Measurements from ENCODE around the gene FASTK.

FASTK gene, protein sequence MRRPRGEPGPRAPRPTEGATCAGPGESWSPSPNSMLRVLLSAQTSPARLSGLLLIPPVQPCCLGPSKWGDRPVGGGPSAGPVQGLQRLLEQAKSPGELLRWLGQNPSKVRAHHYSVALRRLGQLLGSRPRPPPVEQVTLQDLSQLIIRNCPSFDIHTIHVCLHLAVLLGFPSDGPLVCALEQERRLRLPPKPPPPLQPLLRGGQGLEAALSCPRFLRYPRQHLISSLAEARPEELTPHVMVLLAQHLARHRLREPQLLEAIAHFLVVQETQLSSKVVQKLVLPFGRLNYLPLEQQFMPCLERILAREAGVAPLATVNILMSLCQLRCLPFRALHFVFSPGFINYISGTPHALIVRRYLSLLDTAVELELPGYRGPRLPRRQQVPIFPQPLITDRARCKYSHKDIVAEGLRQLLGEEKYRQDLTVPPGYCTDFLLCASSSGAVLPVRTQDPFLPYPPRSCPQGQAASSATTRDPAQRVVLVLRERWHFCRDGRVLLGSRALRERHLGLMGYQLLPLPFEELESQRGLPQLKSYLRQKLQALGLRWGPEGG

GRCh38 chr7:151080522-151081169, at the start of gene FASTK:
TSS of gene FASTK (minus strand) at chr7:151080809. CDS start at chr7:151080766, 43 bp downstream.
- peak; percentile 80 for DNase-seq

- DNase-seq, result no peak
Observed at GRCh38 chr7:151129960-151130591, 49.5 kb upstream of the FASTK start.

- DNase-seq, result no peak
Observed at GRCh38 chr7:151129117-151129959, 48.7 kb upstream of the FASTK start.

DNA sequence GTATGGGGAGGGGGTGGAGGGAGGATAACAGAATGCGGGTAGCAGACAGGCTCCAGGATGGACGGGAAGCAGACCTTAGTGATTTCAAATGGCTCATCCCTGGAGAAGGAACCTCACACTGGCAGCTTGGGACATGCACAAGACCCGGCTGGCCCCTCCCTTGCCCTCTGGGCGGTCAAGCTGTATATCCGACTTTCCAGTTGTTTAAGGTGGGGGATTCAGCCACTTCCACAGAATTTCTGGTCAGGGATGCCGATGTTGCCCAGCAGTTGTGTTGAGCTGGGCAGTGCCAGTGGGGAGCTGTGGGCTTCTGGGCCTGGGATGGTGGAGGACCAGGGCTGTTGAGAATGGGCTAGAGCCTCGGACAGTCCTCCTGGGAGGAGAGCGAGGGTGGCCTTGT, 48.1 kb upstream of the FASTK start:
- no peak for DNase-seq

- DNase-seq, result no peak
Observed at GRCh38 chr7:151128144-151128543, 47.5 kb upstream of the FASTK start.

DNA sequence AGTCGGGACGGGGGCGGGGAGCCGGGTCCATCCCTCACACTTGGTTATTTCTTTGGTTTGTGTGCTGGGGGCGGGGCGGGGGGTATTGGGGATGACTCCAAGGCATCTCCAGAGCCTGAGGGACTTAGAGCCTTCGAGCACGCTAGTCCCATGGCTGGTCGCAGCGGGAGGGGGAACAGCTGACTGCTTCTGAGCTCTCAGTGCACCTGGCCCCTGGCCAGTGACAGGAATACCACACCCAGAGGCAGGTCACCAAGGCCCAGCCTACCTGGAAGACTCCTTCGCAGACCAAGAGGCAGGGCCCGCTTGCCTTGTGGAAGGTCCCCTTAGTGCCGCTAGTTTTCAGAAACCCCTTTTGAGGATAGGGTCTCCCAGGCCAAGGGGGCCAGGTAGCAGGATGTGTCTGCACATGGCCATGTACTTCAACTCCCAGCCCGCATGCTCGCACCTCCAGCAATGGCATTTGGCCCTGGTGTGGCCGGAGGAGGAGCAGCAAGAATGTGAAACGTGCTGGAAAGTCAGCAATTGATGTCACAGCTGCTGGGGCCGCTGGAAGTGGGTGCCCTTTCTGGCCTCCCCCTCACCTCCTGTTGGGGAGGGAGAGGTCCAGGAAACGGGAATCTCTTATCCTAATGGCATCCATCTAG, 46.0 kb upstream of the FASTK start:
- no peak for DNase-seq

GRCh38 chr7:151125846-151126481, 45.4 kb upstream of the FASTK start:
- DNase-seq, result no peak

DNA sequence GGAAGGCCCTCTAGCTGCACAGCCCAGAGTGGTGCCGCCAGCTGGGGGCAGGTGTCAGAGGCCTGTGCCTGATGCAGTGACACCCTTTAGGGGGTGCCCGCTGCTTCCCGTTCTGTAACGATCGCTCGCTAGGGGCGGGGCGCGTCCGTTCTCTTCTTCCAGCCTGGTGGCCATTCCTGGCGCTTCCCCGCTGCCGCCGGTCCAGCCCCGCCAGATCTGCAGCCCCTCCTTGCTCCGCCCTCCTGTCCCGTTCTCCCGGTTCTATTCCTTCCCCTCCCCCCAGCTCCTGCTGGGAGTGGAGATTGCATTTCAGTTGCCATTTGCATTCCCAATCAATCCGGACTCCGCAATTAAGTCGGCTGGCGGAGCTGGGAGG, 44.8 kb upstream of the FASTK start:
- no peak for DNase-seq

- no peak for DNase-seq
Observed at GRCh38 chr7:151124899-151125399, 44.3 kb upstream of the FASTK start.

DNA sequence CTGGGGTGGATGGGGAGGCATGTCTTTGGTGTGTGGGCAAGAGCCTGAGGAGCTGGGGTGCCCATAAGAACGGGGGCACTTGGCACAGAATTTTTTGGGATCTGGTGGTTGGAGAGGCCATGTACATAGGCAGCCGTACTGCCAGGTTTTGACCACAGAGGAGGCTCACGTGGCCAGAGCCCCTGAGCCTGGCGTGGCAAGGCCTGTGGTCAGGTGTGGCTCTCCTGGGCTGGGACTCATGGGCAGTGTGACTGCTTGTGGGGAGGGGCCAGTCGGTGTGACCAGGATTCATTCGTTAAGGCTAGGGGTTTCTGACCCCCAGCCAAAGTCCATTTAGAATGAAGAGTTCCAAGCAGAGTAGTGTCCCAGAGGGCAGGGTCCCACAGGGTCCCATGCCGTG, 43.9 kb upstream of the FASTK start:
- DNase-seq, result no peak

- DNase-seq, result peak; percentile 66
Observed at GRCh38 chr7:151123822-151124464, 43.3 kb upstream of the FASTK start.

- no peak for DNase-seq
Observed at GRCh38 chr7:151123158-151123821, 42.7 kb upstream of the FASTK start.

- DNase-seq, result no peak
Observed at GRCh38 chr7:151122796-151123157, 42.2 kb upstream of the FASTK start.

DNA sequence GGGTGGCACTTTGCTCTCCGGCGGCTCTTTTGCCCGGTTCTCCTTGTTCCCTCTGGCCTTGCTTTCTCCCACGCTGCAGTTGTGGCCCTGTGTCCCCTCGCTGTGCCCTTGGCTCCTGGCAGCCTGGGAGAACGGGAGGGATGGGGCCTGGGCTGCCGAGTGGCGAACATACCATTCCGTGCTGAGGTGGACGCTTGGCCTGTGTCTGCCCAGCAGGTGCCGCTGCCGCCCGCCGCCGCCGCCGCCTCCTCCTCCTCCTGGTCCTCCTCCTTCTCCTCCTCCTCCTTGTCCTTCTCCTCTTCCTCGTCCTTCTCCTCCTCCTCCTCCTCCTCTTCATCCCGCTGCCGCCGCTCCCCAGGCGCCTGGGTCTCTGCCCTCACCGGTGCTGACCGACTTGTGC, 41.7 kb upstream of the FASTK start:
- no peak for DNase-seq

- DNase-seq, result no peak
Observed at GRCh38 chr7:151121380-151122170, 41.0 kb upstream of the FASTK start.

GRCh38 chr7:151120896-151121295, 40.3 kb upstream of the FASTK start:
- no peak for DNase-seq

GRCh38 chr7:151119902-151120301, 39.3 kb upstream of the FASTK start:
- DNase-seq, result no peak

DNA sequence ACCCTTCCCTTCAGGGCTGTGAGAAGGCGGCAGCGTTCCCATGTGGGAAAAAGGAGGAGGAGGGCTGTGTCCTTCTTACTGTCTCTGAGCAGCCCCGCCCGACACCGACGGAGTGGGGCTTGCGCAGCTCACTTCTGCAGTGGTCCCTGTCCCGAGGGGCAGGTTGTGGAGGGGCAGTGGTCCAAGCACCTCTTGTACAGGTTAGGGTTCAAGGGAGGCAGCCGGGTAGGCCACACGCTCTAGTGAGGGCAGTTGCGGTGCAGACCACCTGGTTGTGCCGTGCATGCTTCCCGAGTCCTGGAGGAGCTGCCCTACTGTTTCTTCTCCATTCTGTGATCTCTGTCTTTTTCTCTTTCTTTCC, 38.4 kb upstream of the FASTK start:
- DNase-seq, result no peak

All from NCI-H510A treated with DMSO at 0.1 percent for 48 hours (cell line).